ENCODE data around the gene PCDHB15.

DNA sequence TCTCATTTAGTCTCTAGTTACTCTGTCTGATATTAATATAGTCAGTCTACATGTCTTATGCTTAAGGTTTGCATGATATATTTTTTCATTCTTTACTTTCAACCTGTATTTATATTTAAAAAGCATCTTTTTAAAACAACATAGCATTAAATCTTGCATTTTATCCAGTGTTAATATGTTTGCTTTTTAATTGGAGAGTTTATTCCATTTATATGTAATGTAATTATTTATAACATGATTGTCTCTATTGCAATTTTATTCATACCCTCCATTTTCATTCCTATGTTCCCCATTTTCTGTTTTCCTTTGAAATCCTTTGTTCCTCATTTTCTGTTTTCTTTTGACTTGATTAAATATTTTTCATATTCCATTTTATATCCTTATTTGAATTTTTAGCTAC lies 13.3 kb downstream of the PCDHB15 start:
- TF ChIP-seq, protein P1, sequence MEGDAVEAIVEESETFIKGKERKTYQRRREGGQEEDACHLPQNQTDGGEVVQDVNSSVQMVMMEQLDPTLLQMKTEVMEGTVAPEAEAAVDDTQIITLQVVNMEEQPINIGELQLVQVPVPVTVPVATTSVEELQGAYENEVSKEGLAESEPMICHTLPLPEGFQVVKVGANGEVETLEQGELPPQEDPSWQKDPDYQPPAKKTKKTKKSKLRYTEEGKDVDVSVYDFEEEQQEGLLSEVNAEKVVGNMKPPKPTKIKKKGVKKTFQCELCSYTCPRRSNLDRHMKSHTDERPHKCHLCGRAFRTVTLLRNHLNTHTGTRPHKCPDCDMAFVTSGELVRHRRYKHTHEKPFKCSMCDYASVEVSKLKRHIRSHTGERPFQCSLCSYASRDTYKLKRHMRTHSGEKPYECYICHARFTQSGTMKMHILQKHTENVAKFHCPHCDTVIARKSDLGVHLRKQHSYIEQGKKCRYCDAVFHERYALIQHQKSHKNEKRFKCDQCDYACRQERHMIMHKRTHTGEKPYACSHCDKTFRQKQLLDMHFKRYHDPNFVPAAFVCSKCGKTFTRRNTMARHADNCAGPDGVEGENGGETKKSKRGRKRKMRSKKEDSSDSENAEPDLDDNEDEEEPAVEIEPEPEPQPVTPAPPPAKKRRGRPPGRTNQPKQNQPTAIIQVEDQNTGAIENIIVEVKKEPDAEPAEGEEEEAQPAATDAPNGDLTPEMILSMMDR (IDR thresholded peaks at IDR 0.05), result no peak
- TF ChIP-seq POLR2AphosphoS5 (IDR thresholded peaks at IDR 0.05; ENCODE audit: insufficient read depth in 1 of 2, low read depth in 1 of 2) (no peak), POLR2A (IDR thresholded peaks at IDR 0.05) (no peak)
